ENCODE results near the gene HMGN4.
A peak's percentile ranks its signal among the peaks of the same experiment; 100 is the strongest.
"Not testable (repeated sequence)": the region's sequence is repeated elsewhere in the genome, so short reads cannot be mapped to it uniquely, and the experiment has no call there.

Gene HMGN4

DNA sequence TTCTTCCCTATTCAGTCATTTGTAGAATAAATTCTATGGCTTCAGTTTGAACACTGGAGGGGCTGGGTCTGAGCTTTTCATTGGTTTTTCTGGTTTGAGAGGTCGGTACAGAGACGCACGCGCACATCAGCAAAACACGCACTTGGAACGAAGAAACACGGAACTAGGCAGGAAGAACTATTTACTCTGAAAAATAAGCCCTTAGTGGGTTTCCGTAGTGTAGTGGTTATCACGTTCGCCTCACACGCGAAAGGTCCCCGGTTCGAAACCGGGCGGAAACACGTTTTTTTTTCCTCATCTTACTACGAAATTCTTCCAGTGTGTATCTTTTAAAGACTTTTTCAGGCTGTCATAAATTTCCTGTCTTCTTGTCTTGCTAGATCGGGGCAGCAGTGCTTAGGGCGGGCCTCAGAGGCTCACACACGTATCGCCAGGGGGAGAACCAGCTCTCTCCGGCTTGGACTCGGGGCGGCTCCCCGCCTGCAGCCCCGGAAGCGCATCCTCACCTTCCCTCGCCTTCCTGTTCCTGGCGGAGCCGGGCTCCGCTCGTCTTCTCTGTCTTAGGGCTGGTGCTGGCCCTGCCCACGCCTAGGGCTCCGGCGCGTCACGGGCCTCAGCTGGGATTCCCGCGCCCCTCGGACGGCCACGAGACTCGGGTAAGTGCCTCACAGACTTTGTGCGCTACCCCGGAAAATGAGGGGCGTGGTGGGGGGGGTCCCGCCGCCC is at the start of gene HMGN4:
TSS of gene HMGN4 (plus strand) at position 521 of the 726 bp plus-strand sequence. CDS start 6,841 bp downstream, outside the sequence.
- DNase-seq: peak; percentile 69

DNA sequence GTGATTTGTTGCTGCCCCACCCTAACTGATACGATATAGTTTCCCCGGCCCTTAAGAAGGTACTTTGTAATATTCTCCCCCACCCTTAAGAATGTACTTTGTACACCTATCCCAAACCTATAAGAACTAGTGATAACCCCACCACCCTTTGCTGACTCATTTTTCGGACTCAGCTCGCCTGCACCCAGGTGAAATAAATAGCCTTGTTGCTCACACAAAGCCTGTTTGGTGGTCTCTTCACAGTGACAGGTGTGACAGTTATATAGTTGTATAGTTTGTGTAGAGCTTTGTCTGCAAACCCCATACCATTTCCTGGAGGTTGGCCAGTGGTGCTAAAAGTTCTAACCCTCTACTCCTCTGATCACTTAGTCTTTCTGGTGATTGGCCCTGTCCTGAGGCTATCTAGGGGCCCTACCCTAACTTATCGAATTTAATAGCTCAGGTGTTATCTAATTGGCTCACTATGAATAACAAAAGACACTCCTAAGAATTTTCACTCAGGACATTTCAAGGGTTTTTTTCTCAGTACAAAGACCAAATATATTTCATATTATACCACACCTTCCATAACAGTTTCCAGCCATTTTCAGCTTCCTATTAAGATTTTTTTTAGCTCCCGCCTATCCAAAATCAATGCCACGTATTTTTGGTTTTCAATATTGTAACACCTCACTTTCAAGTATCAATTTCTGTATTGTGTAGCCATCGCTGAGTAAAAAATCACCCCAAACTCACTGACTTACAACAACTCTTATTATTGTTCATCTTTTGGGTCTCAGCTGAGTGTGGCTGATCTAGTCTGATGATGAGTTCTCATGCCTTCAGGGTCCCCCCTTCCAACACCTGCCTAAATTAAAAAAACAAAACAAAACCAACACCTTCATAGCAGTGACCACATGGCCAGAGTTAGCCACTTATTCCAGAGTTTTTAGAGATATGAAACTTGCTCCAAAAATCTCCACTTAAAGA is 47.9 kb upstream of the HMGN4 start:
- no peak for DNase-seq

DNA sequence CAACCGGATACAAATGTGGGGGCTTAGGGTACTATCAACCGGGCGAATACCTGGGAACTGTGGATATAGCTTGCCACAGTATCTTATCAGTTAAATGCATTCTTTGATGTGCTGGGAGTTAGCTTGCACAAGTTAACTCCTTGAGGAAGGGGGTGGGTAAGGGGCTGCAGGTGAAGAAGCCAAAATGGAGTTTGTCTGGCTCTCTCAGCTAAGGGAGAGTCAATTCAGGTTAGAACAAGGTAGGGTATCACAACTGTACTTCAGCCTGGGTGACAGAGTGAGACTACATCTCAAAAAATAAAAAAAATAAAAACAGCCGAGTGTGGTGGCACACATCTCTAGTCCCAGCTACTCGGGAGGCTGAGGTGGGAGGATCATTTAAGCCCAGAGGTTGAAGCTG is 46.6 kb upstream of the HMGN4 start:
- DNase-seq: no peak

DNA sequence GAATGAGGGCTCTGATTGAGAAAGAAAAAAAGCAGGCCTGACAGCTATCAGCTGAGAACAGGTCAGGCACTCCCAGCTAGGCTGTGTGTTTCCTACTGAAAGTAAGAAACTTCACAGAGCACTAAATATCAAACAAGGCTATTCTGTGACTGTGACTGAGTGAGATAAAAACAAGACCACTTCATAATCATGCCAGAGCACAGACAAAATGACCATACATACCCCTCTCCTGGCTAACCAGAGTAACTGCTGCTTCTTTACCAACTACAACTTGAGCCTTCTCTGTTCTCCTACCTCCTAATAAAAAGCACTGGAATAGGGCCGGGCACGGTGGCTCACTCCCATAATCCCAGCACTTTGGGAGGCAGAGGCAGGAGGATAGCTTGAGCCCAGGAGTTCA is 44.9 kb upstream of the HMGN4 start:
- DNase-seq: no peak

DNA sequence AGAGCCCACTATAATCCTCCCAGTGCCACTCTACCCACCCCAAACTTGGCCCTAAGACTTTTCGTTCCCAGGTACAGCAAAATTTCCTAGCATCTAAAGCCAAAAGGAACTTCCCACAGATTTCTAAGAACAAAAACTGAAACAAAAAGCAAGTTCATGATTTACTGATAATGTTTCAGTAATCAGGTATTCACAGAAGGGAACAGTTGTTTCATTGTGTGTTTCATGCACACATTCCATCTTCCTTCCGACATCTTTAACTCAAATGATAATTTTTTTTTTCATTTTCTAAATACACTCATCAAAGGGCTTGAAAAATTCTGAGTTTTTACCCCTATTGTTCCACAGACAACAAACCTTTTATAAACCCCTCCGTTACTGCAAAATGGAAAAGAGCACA is 44.0 kb upstream of the HMGN4 start:
- DNase-seq: no peak

DNA sequence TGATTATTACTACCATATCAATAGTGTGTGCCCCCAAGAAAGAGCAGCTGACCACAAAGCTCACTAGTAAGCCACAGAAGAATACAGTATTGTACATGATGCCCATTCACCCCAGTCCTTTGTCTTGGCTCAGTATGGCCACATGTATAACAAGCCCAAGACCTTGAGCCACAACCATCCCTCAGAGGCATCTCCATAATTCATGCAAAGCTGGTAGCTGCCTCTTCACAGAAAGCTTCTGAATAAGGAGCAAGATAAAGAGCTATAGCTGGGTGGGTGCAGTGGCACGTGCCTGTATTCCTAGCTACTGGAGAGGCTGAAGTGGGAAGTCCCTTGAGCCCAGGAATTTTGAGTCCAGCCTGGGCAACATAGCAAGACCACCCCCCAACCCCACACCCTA is 42.9 kb upstream of the HMGN4 start:
- DNase-seq: no peak

DNA sequence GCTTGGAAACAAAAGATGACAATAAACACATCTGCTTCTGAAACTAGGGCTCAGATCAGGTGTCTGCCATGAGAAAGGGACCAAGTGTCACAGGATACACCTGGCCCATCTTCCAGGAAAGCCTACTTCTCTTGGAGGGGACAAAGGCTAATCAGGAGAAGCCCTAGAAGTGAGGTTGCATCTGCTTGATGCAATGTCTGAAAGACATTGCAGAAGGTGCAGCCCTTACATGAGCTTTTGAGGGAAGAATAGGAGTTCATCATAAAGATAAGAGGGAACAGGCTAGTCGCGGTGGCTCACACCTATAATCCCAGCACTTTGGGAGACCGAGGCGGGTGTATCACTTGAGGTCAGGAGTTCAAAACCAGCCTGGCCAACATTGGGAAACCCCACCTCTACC is 40.6 kb upstream of the HMGN4 start:
- no peak for DNase-seq

DNA sequence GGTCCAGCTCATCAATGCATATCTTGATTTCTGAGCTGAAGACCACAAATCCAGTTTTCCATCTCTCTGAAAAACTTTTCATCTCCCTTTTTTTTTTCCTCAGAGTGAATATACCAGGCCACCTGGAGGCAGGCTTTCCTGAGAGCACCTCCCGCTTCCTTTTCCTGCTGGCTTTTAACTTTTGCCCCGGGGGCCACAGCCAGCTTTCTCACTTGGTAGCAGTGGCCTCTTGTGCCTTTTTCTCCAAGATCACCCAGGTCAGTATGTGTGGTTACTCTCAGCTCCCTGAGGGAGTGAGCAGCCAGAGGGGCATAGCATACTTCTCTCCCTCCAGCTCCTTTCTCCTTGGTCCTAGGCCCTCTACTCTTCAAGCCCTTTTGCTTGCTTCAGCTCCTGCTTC is 38.1 kb upstream of the HMGN4 start, which contains the start of gene BTN1A1:
TSS of gene BTN1A1 (plus strand) at position 202 of the 400 bp plus-strand sequence. CDS start 984 bp downstream, outside the sequence.
- no peak for DNase-seq

DNA sequence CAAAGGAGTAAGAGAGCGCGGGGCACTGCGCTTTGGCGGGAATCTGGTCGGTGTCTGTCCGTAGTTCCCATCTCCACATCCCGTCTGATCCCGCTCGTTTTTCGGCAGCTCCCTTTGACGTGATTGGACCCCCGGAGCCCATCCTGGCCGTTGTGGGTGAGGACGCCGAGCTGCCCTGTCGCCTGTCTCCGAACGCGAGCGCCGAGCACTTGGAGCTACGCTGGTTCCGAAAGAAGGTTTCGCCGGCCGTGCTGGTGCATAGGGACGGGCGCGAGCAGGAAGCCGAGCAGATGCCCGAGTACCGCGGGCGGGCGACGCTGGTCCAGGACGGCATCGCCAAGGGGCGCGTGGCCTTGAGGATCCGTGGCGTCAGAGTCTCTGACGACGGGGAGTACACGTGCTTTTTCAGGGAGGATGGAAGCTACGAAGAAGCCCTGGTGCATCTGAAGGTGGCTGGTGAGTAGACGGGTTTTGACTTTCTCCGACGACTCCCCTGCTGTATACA is 36.6 kb upstream of the HMGN4 start:
- peak; percentile 12 for DNase-seq

DNA sequence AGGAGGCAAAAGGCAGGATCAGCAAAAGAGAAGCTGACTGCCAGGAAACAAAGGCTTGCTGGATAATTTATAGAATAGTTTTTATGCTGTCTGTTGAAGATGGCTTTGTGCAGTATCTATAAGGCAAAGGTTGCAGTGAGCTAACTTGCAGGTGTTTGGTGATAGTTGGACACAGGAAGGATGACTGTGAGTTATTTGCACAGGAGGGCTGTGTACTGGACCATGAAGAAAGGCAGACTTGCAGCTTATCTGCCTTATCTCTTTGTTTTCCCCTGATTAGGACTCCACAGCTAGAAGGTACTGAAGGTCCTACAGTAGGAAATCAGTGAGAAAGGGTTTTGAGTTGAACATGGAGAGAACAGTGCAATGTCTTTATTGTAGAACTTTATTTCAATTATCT is 36.0 kb upstream of the HMGN4 start:
- DNase-seq: no peak

DNA sequence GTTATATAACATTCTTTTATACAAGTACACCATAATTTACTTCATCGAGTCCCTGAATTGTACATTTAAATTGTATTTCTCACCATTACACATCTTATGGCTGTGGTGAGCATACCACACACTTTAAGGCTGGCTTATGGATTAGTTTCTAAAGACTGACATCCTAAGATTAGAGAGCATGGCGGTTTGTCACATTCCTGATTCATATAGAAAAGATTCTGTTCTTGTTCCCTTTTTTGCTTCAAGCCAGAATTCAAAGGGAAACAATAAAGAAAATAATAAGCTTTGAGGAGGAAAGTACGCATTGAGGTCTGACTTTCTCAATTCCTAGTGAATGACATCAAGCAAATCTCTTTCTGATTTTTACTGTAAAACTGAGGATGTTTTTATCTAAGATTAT is 35.5 kb upstream of the HMGN4 start:
- no peak for DNase-seq

DNA sequence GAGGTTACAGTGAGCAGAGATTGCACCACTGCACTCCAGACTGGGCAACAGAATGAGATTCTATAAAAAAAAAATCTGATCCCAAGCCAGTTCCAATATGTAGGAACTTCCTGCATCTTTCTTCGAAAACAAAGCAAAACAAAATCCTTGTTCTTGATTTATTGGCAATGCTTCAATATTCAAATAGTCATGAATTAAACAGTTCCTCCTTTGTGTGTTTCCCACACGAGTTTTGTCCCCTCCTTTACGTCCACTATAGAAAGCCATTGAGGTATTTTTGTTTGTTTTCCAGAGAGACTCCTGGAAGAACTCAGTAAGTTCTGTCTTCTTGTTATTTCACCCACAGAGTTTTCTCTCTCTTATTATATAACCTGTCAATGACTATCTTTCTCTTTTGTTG is 30.5 kb upstream of the HMGN4 start:
- DNase-seq: no peak

DNA sequence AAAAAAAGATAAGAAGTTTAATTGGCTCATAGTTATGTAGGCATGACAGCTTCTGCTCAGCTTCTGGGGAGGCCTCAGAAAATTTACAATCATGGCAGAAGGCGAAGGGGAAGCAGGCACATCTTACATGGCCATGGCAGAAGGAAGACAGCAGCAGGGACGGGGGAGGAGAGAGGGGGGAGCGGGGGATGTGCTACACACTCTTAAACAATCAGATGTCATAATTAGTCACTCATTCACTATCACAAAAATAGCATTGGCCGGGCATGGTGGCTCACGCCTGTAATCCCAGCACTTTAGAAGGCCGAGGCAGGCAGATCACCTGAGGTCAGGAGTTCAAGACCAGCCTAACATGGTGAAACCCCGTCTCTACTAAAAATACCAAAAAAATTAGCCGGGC is 27.1 kb upstream of the HMGN4 start:
- not testable (repeated sequence) for DNase-seq

DNA sequence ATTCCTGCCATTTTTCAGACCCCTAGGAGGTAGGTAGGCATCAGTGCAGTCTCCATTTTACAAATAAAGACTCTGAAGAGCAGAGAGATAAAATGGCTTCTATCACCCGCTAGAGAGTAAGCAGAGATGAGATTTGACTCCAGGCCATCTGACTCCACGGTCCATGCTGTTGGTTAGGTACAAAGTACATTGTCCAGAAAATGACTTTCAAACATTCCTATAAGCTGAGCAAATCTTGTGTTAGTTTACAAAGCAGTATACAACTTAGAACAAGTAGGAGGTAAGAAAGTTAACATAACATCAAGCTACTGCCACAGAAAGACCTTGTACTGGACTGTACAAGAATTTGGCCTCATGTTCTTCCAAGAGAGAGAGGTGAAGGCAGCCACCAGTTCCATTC is 23.2 kb upstream of the HMGN4 start:
- DNase-seq: no peak

DNA sequence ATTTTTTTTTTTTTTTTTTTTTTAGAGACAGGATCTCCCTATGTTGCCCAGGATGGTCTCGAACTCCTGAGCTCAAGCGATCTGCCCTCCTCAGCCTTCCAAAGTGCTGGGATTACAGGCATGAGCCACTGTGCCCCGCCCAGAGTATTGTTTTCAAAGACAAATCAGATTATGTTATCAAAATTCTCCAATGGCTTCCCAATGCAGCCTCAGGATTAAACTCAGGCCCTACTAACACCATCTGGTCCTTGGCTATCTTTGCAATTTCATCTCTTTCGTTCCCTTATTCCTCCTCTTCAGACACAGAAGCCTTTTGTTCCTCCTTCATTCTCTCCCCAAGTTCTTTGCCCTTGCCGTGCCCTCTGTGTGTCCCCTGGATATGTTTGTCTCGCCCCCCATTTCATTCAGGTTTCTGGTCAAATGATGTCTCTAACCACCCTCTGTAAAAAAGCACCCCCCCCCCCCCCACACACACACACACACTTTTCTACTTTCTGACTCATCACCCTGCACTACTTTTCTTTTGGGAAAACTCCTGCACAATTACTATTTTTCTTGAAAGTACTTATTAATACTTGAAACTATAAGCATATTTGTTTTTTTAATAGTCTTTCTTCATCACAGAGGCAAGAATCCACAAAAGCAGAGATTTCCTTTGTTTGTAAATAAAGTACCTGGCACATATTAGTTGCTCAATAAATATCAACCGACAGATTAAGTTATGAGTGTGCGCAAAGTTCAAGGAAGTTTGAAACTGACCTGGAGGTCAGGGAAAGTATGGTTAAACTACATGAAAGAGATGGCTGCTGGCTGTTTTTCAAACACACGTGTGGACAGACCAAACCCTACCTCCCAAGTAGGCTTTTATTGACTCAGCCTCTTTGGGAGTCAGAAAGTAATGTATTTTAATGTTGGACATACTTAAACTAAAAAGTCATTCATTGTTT is 21.4 kb upstream of the HMGN4 start:
- DNase-seq: no peak

DNA sequence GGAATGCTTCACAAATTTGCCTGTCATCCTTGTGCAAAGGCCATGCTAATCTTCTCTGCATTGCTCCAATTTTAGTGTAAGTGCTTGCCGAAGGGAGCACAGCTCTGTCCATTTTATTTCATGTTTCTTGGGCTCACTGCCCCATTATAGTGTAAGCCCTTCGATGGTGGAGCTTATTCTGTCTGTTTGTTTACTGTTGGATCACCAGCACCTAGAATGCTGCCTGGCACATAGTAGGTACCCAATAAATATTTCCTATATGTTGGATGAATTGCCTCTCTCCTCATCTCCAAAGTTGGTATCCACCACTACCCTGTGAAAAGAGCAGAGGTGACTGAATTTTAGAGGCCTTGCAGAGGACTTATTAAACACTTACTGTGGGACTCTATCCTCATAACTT is 18.8 kb upstream of the HMGN4 start:
- no peak for DNase-seq

DNA sequence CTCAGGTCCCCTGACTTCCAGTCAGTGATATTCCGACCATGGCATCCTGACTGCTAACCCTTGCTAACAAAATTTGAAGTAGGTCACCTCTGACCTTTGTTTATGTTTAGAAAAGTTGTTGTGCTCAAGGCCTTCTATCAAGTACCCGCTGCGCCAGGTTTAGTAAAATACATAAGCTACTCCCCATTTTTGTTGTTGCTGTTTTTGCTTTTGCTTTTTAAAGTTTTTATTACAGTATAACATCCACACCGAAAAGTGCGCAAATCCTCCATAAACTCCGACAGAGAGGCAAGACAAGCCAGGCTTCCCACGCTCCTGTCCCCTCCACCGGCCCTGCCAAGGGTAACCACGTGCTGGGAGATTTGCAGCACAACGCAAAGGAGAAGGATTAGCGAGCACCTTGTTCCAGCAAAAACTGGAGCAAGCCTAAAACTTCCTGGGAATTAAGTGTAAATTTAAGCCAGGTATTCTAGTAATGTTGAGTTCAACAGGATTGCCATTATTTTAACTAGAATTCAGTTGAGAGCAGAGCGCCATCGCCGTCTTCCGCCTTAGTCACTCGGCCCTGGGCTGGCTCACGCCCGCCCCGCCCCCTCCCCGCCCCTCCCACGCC is 17.8 kb upstream of the HMGN4 start:
- no peak for DNase-seq

DNA sequence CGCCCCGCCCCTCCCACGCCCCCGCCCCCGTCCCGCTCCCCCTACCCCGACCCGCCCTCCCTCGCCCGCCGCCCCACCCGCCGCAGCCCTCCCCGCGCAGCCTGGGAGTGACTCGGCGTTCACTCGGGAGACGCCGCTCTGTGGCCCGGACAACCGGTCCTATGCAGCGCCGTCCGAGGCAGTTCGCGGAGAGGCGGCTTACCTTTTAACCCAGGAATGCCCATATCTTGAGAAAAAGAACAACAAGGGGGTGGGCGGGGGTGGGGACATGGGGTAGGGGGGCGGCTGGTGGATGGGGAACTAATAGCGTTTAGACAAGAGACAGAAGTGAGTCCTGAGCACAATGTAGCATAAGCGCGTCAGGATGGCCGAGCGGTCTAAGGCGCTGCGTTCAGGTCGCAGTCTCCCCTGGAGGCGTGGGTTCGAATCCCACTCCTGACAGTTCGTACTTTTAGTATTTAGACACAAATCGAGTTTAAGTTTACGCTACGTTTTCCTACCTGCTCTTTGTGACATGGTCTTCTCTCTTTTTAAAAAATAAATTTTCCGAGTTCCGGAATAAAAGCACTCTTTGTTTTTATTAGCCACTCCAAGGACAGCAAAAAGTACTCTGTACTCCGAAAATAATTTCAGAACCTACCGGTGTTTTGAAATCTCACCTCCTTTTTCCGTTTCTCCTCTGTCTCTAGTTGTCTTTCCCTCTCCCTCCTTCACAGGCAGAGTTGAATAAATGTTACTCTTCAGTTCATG is 17.1 kb upstream of the HMGN4 start:
- DNase-seq: peak; percentile 80

DNA sequence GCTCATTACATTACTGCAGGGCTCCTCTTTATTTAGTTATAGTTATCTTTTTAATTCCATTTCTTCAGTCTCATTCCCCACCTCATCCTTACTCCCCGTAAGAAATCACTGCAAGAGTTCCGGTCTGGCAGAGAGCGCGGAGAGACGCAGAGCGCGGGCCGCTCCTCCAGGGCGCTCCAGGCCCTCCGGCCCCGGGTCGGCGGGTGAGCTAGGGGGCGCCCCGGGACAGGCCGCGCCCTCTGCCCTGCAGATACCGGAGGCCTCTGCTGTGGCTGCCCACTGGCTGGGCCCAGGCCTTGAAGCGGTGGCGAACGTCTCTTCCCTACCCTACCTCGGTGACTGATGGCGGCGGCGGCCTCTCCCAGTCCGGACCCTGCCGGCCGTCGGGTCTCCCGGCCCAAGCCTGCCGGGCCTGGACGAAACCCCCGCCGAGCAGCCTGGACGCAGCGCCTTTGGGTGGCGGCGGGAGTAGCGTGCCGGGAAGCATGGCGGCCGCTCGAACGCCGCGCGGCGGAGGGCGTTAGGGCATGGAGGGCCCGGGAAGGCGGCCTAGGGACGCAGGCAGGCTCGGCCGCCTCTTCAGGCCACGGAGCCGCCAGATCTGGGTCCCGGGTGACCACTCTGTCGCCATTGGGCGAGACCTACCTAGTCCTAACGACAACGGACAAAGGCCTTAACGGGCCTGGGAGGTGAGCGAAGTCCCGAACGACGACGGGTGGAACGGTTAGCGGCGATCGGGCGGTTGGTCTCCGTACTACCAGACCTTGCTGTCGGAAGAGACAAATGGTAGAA is 16.4 kb upstream of the HMGN4 start:
- DNase-seq: peak; percentile 61

DNA sequence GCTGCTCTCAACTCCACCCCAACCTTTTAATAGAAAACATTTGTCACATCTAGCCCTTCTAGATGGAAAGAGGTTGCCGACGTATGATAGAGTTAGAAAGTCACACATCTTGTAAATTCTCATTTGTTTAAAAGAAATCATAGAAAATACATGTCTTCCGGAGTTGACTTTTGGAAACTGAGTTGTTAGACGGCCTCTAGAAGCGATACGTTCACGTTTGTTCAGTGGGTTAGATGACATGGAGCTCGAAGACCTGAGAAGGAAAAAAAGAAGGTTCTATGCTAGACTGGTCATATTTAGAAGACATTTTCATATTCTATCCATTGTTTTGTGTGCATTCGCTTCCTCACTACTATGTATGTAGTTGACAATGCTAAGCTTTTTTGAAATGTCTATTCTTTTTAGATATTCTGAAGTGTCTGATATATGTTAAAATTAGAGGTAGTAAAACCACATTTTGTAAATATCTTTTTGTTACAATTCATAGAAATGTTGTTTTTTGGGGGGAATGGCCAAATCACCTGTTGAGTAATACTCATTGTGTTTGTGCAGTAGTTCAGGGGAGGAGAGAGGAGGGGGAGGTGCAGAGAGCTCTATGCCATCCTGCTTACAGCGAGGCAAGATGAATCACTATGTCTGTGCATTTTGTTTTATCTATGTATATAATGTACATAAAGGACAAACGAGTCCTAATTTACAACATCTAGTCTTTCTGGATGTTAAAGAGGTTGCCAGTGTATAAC is 15.5 kb upstream of the HMGN4 start:
- not testable (repeated sequence) for DNase-seq

All from activated effector memory CD4-positive, alpha-beta T cell treated with Interleukin-2 at 50 U/mL for 16 hours (primary cell).